Neural progenitor cell (in vitro differentiated cells): Measurements from ENCODE around the gene EHBP1. TPM values are rescaled to one million over a fixed set of nuclear protein-coding genes. Genes with fewer than 3 reads are reported as not detected.
A peak's percentile ranks its signal among the peaks of the same experiment; 100 is the strongest.

Experiments
- DNase-seq: peaks from one replicate; pipeline ENCODE4 v3.0.0-alpha.2; 2016; ENCODE audit warnings: low spot score
- H2AFZ ChIP-seq: fragments of 200-600 bp; sonication (generic); replicated peaks from 2 replicates; pipeline ENCODE4 v1.6.1; 2016; ENCODE audit warnings: antibody characterized with exemption
- H3F3A ChIP-seq: fragments of 200-600 bp; sonication (generic); 2 replicates; pipeline ENCODE4 v1.6.1; 2016; ENCODE audit warnings: antibody characterized with exemption, low read depth
- H3K27ac ChIP-seq: fragments of 200-600 bp; sonication (generic); 2 replicates; pipeline ENCODE4 v1.5.1; 2016; ENCODE audit warnings: mild to moderate bottlenecking
- H3K27me3 ChIP-seq: fragments of 200-600 bp; sonication (generic); 2 replicates; pipeline ENCODE4 v1.6.1; 2016; ENCODE audit warnings: mild to moderate bottlenecking, moderate library complexity
- H3K36me3 ChIP-seq: fragments of 200-600 bp; sonication (generic); 2 replicates; pipeline ENCODE4 v1.5.1; 2016
- H3K4me1 ChIP-seq: fragments of 200-600 bp; sonication (generic); 2 replicates; pipeline ENCODE4 v1.6.1; 2016; ENCODE audit warnings: mixed run types
- H3K4me2 ChIP-seq: fragments of 200-600 bp; sonication (generic); 2 replicates; pipeline ENCODE4 v1.6.1; 2016
- H3K4me3 ChIP-seq: fragments of 200-600 bp; sonication (generic); 2 replicates; pipeline ENCODE4 v1.5.1; 2016
- H3K79me2 ChIP-seq: fragments of 200-600 bp; sonication (generic); 2 replicates; pipeline ENCODE4 v1.6.1; 2016; ENCODE audit warnings: low read depth
- H3K9ac ChIP-seq: fragments of 200-600 bp; sonication (generic); 2 replicates; pipeline ENCODE4 v1.6.1; 2016
- H3K9me3 ChIP-seq: fragments of 200-600 bp; sonication (generic); 2 replicates; pipeline ENCODE4 v1.5.1; 2016; ENCODE audit warnings: low read depth
- H4K20me1 ChIP-seq: fragments of 200-600 bp; sonication (generic); 2 replicates; pipeline ENCODE4 v1.6.1; 2016; ENCODE audit warnings: low read depth
- H3K27ac Mint-ChIP-seq: 3 replicates; pipeline ENCODE4 v1.8.0; 2021; ENCODE audit warnings: mixed read lengths
- H3K27me3 Mint-ChIP-seq: 2 replicates; pipeline ENCODE4 v1.8.0; 2022; ENCODE audit warnings: low read depth, mild to moderate bottlenecking, inconsistent platforms, moderate library complexity, mixed read lengths; ENCODE audit not compliant: insufficient read depth
- H3K36me3 Mint-ChIP-seq: 3 replicates; pipeline ENCODE4 v1.8.0; 2021; ENCODE audit warnings: mixed read lengths
- H3K4me1 Mint-ChIP-seq: 3 replicates; pipeline ENCODE4 v1.8.0; 2021; ENCODE audit warnings: mixed read lengths
- H3K4me3 Mint-ChIP-seq: 3 replicates; pipeline ENCODE4 v1.8.0; 2021; ENCODE audit warnings: mild to moderate bottlenecking, moderate library complexity, mixed read lengths
- H3K9me3 Mint-ChIP-seq: 3 replicates; pipeline ENCODE4 v1.8.0; 2020; ENCODE audit warnings: mixed read lengths
- EZH2 ChIP-seq: fragments of 200-600 bp; sonication (generic); IDR thresholded peaks from 2 replicates; pipeline ENCODE4 v1.6.1; 2017; ENCODE audit warnings: antibody characterized with exemption, mild to moderate bottlenecking, moderate library complexity
- EZH2phosphoT487 ChIP-seq: fragments of 200-600 bp; sonication (generic); IDR thresholded peaks from 2 replicates; pipeline ENCODE4 v1.6.1; 2017; ENCODE audit warnings: antibody characterized with exemption
- total RNA-seq: library from RNA; depleted of rRNA; stranded (reverse); fragments of >200 nt; gene quantifications from 2 replicates; pipeline ENCODE4 v1.2.3, GENCODE V29; 2015; ENCODE audit warnings: low replicate concordance
- TF ChIP-seq, protein P1 (sequence below): fragments of 200-600 bp; sonication (generic); IDR thresholded peaks from 2 replicates; pipeline ENCODE4 v1.5.1; 2017; ENCODE audit warnings: antibody characterized with exemption, mild to moderate bottlenecking

The EHBP1 gene
- total RNA-seq, 1 donor from 2014 or later: 65.8 TPM

GRCh38 chr2:62743506-62743905 is 38.0 kb downstream of the EHBP1 start:
- H3K9me3 Mint-ChIP-seq: no peaks in the 10 kb centered on the region
- peaks cover 9% of the 10 kb centered on the region for H4K20me1 ChIP-seq
- no peaks in the 10 kb centered on the region for H3K27me3 ChIP-seq
- H3K4me3 Mint-ChIP-seq: no peak overlapping the region
- H2AFZ ChIP-seq: no peak overlapping the region
- H3K4me3 ChIP-seq: no peak overlapping the region
- no peak overlapping the region for H3K27ac Mint-ChIP-seq
- no peaks in the 10 kb centered on the region for H3K4me1 Mint-ChIP-seq
- DNase-seq: no peak
- H3K4me2 ChIP-seq: no peak overlapping the region
- H3K36me3 ChIP-seq: peaks cover 8% of the 10 kb centered on the region
- H3K27me3 Mint-ChIP-seq: no peaks in the 10 kb centered on the region
- peaks cover 98% of the 10 kb centered on the region for H3K79me2 ChIP-seq
- no peak overlapping the region for H3K9ac ChIP-seq
- H3K36me3 Mint-ChIP-seq: peaks cover 6% of the 10 kb centered on the region
- TF ChIP-seq EZH2 (no peak), EZH2phosphoT487 (no peak)
- TF ChIP-seq, protein P1, sequence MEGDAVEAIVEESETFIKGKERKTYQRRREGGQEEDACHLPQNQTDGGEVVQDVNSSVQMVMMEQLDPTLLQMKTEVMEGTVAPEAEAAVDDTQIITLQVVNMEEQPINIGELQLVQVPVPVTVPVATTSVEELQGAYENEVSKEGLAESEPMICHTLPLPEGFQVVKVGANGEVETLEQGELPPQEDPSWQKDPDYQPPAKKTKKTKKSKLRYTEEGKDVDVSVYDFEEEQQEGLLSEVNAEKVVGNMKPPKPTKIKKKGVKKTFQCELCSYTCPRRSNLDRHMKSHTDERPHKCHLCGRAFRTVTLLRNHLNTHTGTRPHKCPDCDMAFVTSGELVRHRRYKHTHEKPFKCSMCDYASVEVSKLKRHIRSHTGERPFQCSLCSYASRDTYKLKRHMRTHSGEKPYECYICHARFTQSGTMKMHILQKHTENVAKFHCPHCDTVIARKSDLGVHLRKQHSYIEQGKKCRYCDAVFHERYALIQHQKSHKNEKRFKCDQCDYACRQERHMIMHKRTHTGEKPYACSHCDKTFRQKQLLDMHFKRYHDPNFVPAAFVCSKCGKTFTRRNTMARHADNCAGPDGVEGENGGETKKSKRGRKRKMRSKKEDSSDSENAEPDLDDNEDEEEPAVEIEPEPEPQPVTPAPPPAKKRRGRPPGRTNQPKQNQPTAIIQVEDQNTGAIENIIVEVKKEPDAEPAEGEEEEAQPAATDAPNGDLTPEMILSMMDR: no peak
- peaks cover under 1% of the 10 kb centered on the region for H3F3A ChIP-seq
- H3K27ac ChIP-seq: no peak overlapping the region
- peaks cover 23% of the 10 kb centered on the region for H3K4me1 ChIP-seq
- H3K9me3 ChIP-seq: no peaks in the 10 kb centered on the region

GRCh38 chr2:62744603-62745002 is 39.1 kb downstream of the EHBP1 start:
- H2AFZ ChIP-seq: no peak overlapping the region
- H3K4me2 ChIP-seq: no peak overlapping the region
- H3F3A ChIP-seq: no peaks in the 10 kb centered on the region
- no peak overlapping the region for H3K9ac ChIP-seq
- TF ChIP-seq EZH2phosphoT487 (no peak), EZH2 (no peak)
- TF ChIP-seq, protein P1: no peak
- no peak for DNase-seq
- H3K27me3 ChIP-seq: no peaks in the 10 kb centered on the region
- Mint-ChIP-seq H3K4me1 (no peaks in the 10 kb centered on the region), H3K36me3 (peaks cover 7% of the 10 kb centered on the region), H3K27me3 (no peaks in the 10 kb centered on the region), H3K27ac (no peak overlapping the region), H3K4me3 (no peak overlapping the region), H3K9me3 (no peaks in the 10 kb centered on the region)
- peaks cover 19% of the 10 kb centered on the region for H3K4me1 ChIP-seq
- H3K79me2 ChIP-seq: peaks cover 91% of the 10 kb centered on the region
- no peaks in the 10 kb centered on the region for H3K9me3 ChIP-seq
- no peak overlapping the region for H3K27ac ChIP-seq
- no peak overlapping the region for H3K4me3 ChIP-seq
- H3K36me3 ChIP-seq: peaks cover 10% of the 10 kb centered on the region
- peaks cover 9% of the 10 kb centered on the region for H4K20me1 ChIP-seq

DNA sequence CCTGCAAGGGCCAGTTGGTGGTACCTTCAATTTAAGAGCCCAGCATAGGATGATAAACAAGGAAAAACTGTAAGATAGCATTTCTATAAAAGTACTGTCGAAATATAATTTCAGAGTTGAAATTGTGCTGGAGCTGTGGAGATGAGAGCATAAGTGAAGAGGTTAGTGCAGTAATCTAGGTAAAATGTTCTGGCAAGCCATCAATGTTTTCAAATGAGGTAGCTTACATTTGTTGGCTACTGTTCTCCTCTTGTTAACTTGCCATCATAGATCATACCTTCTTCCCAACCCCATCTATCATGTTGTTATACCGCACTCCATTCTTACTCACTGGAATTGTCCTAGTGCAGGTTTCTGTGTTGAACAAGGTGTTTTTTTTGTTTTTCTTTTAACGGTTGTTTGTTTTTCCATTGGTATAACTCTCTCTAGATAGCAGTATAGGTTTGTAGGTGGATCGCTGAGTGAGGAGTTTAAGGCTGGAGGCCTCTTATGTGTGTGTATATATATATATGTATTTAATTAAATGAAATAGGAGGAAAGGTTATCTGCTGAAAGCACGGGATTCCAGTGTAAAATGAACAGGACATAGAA is 40.5 kb downstream of the EHBP1 start:
- H3K79me2 ChIP-seq: peaks cover 88% of the 10 kb centered on the region
- H3K4me2 ChIP-seq: no peak overlapping the region

More for the DNA sequence above, 40.5 kb downstream of the EHBP1 start:
- H3K4me1 ChIP-seq: peaks cover 14% of the 10 kb centered on the region
- H3K27me3 Mint-ChIP-seq: no peaks in the 10 kb centered on the region
- H3K9ac ChIP-seq: no peak overlapping the region
- peak overlapping the region; percentile 19 for H3K27ac ChIP-seq
- H4K20me1 ChIP-seq: peaks cover 9% of the 10 kb centered on the region
- DNase-seq: no peak
- peaks cover 10% of the 10 kb centered on the region for H3K36me3 ChIP-seq
- peaks cover 13% of the 10 kb centered on the region for H3K9me3 Mint-ChIP-seq
- H3F3A ChIP-seq: no peaks in the 10 kb centered on the region
- no peaks in the 10 kb centered on the region for H3K4me1 Mint-ChIP-seq
- TF ChIP-seq EZH2phosphoT487 (no peak), EZH2 (no peak)
- TF ChIP-seq, protein P1: no peak
- H3K27me3 ChIP-seq: no peaks in the 10 kb centered on the region
- peaks cover 20% of the 10 kb centered on the region for H3K36me3 Mint-ChIP-seq
- no peak overlapping the region for H3K4me3 ChIP-seq
- H3K27ac Mint-ChIP-seq: no peak overlapping the region
- no peaks in the 10 kb centered on the region for H3K9me3 ChIP-seq
- H2AFZ ChIP-seq: no peak overlapping the region
- H3K4me3 Mint-ChIP-seq: no peak overlapping the region
